Urinary bladder (tissue), 4 donors: Measurements from ENCODE around the gene CCDC51. TPM values are rescaled to one million over a fixed set of nuclear protein-coding genes. Genes with fewer than 3 reads are reported as not detected.
"Not testable (repeated sequence)": the region's sequence is repeated elsewhere in the genome, so short reads cannot be mapped to it uniquely, and the experiment has no call there.

Experiments used
- DNase-seq: peaks from one replicate; pipeline ENCODE4 v3.0.0-alpha.2; 2015; ENCODE audit errors: extremely low spot score
- H3K27ac ChIP-seq: one replicate; pipeline ENCODE4 v1.5.1; 2013; ENCODE audit warnings: low read depth, mild to moderate bottlenecking, moderate library complexity
- H3K36me3 ChIP-seq: one replicate; pipeline ENCODE4 v1.6.1; 2013; ENCODE audit warnings: mild to moderate bottlenecking, moderate library complexity; ENCODE audit not compliant: insufficient read depth
- H3K4me1 ChIP-seq: one replicate; pipeline ENCODE4 v1.6.1; 2013; ENCODE audit warnings: mild to moderate bottlenecking, moderate library complexity; ENCODE audit not compliant: insufficient read depth
- H3K4me3 ChIP-seq: one replicate; pipeline ENCODE4 v1.5.1; 2013; ENCODE audit warnings: low read depth, low read length
- WGBS: extraction: QIAGEN DNeasy Blood & Tissue Kit; methylation state at CpG from one replicate; pipeline ENCODE4 v1.1.7; 2013; 5-methylcytosine and 5-hydroxymethylcytosine counted together
- polyA plus RNA-seq: library from polyadenylated mRNA; stranded (reverse); fragments of 200-250 nt; gene quantifications from one replicate; pipeline ENCODE4 v1.2.3, GENCODE V29; 2013
- total RNA-seq: library from RNA; depleted of rRNA; stranded (reverse); fragments of >200 nt; gene quantifications from one replicate; pipeline ENCODE4 v1.2.3, GENCODE V29; 2014
- donor health status: healthy with polysubstance abuse.
- donor health status: healthy.

The CCDC51 gene
- total RNA-seq: 6.0 TPM
- polyA plus RNA-seq: 17.6 TPM

- DNase-seq: peak; percentile 94
- H3K4me1 ChIP-seq: no peaks in the 10 kb centered on the region
- H3K36me3 ChIP-seq: no peaks in the 10 kb centered on the region
- peak within 1 kb of the TSS; percentile 97 for H3K27ac ChIP-seq
- H3K4me3 ChIP-seq: peak within 1 kb of the TSS; percentile 85
- under 1% methylated on average over 54 of the region's 54 CpGs for WGBS
Measured at GRCh38 chr3:48439820-48440589, at the start of gene CCDC51, which contains the start of gene TMA7. CCDC51 (minus strand) TSS chr3:48440119; CDS start chr3:48435128, 4,991 bp downstream. TMA7 (plus strand) TSS chr3:48440257; CDS start chr3:48440297, 40 bp downstream.

- no peak overlapping the region for H3K4me3 ChIP-seq
Measured at GRCh38 chr3:48486952-48487351, 47.0 kb upstream of the CCDC51 start.

GRCh38 chr3:48482822-48483221 lies 42.9 kb upstream of the CCDC51 start:
- not testable (repeated sequence) for H3K4me1 ChIP-seq, H3K27ac ChIP-seq, DNase-seq, H3K4me3 ChIP-seq, H3K36me3 ChIP-seq
- WGBS: 94% methylated on average over 6 of the region's 6 CpGs

More at GRCh38 chr3:48486952-48487351, 47.0 kb upstream of the CCDC51 start:
- DNase-seq: no peak
- Histone ChIP-seq H3K4me1 (no peaks in the 10 kb centered on the region), H3K36me3 (no peaks in the 10 kb centered on the region), H3K27ac (no peak overlapping the region)
- WGBS: 95% methylated on average over 5 of the region's 5 CpGs

GRCh38 chr3:48480891-48481290 lies 41.0 kb upstream of the CCDC51 start:
- H3K4me1 ChIP-seq: not testable (repeated sequence)

GRCh38 chr3:48478626-48479555 lies 39.0 kb upstream of the CCDC51 start:
- Histone ChIP-seq H3K27ac (no peak overlapping the region), H3K4me1 (no peaks in the 10 kb centered on the region), H3K4me3 (no peak overlapping the region), H3K36me3 (no peaks in the 10 kb centered on the region)
- DNase-seq: no peak
- 79% methylated on average over 19 of the region's 19 CpGs for WGBS

More at GRCh38 chr3:48480891-48481290, 41.0 kb upstream of the CCDC51 start:
- DNase-seq, H3K36me3 ChIP-seq, H3K4me3 ChIP-seq, H3K27ac ChIP-seq: not testable (repeated sequence)
- WGBS: 99% methylated on average over 11 of the region's 11 CpGs

- no peak overlapping the region for H3K4me3 ChIP-seq
- WGBS: 86% methylated on average over 9 of the region's 9 CpGs
Measured at GRCh38 chr3:48477959-48478520, 38.1 kb upstream of the CCDC51 start.

GRCh38 chr3:48476426-48477053 lies 36.6 kb upstream of the CCDC51 start:
- H3K27ac ChIP-seq: no peak overlapping the region
- H3K36me3 ChIP-seq: no peaks in the 10 kb centered on the region
- DNase-seq: no peak
- WGBS: 90% methylated on average over 9 of the region's 9 CpGs
- H3K4me1 ChIP-seq: no peaks in the 10 kb centered on the region
- no peak overlapping the region for H3K4me3 ChIP-seq

More at GRCh38 chr3:48477959-48478520, 38.1 kb upstream of the CCDC51 start:
- DNase-seq: no peak
- Histone ChIP-seq H3K36me3 (no peaks in the 10 kb centered on the region), H3K27ac (no peak overlapping the region), H3K4me1 (no peaks in the 10 kb centered on the region)

GRCh38 chr3:48475188-48475587 lies 35.3 kb upstream of the CCDC51 start:
- no peaks in the 10 kb centered on the region for H3K4me1 ChIP-seq
- WGBS: 80% methylated on average over 11 of the region's 11 CpGs
- no peak overlapping the region for H3K27ac ChIP-seq
- no peak for DNase-seq
- H3K4me3 ChIP-seq: no peak overlapping the region
- no peaks in the 10 kb centered on the region for H3K36me3 ChIP-seq

- no peak overlapping the region for H3K27ac ChIP-seq
- 57% methylated on average over 4 of the region's 4 CpGs for WGBS
- H3K4me3 ChIP-seq: no peak overlapping the region
- no peaks in the 10 kb centered on the region for H3K36me3 ChIP-seq
- H3K4me1 ChIP-seq: no peaks in the 10 kb centered on the region
- DNase-seq: no peak
Measured at GRCh38 chr3:48474619-48475018, 34.7 kb upstream of the CCDC51 start.

- H3K27ac ChIP-seq: not testable (repeated sequence)
- 91% methylated on average over 4 of the region's 4 CpGs for WGBS
Measured at GRCh38 chr3:48474031-48474430, 34.1 kb upstream of the CCDC51 start.

GRCh38 chr3:48473617-48473952 lies 33.7 kb upstream of the CCDC51 start:
- WGBS: 65% methylated on average over 5 of the region's 5 CpGs
- H3K36me3 ChIP-seq: no peaks in the 10 kb centered on the region
- H3K4me1 ChIP-seq: no peaks in the 10 kb centered on the region
- H3K4me3 ChIP-seq: no peak overlapping the region
- no peak for DNase-seq
- peak overlapping the region; percentile 99 for H3K27ac ChIP-seq

More at GRCh38 chr3:48474031-48474430, 34.1 kb upstream of the CCDC51 start:
- not testable (repeated sequence) for H3K4me3 ChIP-seq, DNase-seq, H3K36me3 ChIP-seq, H3K4me1 ChIP-seq

- WGBS: 3% methylated on average over 17 of the region's 17 CpGs
- Histone ChIP-seq H3K27ac (peak overlapping the region; percentile 99), H3K4me3 (peak overlapping the region; percentile 61), H3K36me3 (no peaks in the 10 kb centered on the region), H3K4me1 (no peaks in the 10 kb centered on the region)
- DNase-seq: peak; percentile 91
Measured at GRCh38 chr3:48472923-48473616, 33.2 kb upstream of the CCDC51 start.

GRCh38 chr3:48472673-48472922 lies 32.7 kb upstream of the CCDC51 start:
- WGBS: under 1% methylated on average over 5 of the region's 5 CpGs
- no peak for DNase-seq
- Histone ChIP-seq H3K4me3 (peak overlapping the region; percentile 61), H3K4me1 (no peaks in the 10 kb centered on the region), H3K27ac (peak overlapping the region; percentile 99), H3K36me3 (no peaks in the 10 kb centered on the region)
